Activated CD8-positive, alpha-beta memory T cell treated with anti-CD3 and anti-CD28 coated beads for 36 hours (primary cell): ENCODE measurements around the gene CCDC141. TPM values are rescaled to one million over a fixed set of nuclear protein-coding genes. Genes with fewer than 3 reads are reported as not detected.
"Not testable (repeated sequence)": the region's sequence is repeated elsewhere in the genome, so short reads cannot be mapped to it uniquely, and the experiment has no call there.

Experiments used
- CTCF ChIA-PET: fragments of 350-600 bp; sonication (Branson Sonifier 250); formaldehyde crosslinking; loops from one replicate; lab custom pipeline; 2021; ENCODE audit warnings: antibody characterized with exemption; lab: Charles Lee
- POLR2A ChIA-PET: fragments of 350-600 bp; sonication (Branson Sonifier 250); formaldehyde crosslinking; loops from one replicate; lab custom pipeline; 2021; ENCODE audit warnings: antibody characterized with exemption; lab: Charles Lee
- total RNA-seq, 2 experiments: library from RNA; stranded (reverse); gene quantifications; one replicate each; pipeline ENCODE4 v1.2.3, GENCODE V29; 2021

Gene CCDC141
- total RNA-seq, 2 experiments from 2014 or later, result 1.1 to 1.5 TPM

DNA sequence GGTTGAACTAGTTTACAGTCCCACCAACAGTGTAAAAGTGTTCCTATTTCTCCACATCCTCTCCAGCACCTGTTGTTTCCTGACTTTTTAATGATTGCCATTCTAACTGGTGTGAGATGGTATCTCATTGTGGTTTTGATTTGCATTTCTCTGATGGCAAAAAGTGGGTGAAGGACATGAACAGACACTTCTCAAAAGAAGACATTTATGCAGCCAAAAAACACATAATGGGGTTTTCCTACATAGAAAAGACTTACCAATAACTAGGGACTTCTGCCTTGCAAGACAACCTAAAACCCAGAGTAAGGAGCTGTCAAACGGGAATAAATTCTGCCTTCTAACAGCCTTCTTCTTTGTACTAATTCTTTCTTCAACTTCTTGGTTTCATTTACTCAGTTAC lies 4.3 kb downstream of the CCDC141 start:
- CTCF ChIA-PET, POLR2A ChIA-PET: not testable (repeated sequence)

DNA sequence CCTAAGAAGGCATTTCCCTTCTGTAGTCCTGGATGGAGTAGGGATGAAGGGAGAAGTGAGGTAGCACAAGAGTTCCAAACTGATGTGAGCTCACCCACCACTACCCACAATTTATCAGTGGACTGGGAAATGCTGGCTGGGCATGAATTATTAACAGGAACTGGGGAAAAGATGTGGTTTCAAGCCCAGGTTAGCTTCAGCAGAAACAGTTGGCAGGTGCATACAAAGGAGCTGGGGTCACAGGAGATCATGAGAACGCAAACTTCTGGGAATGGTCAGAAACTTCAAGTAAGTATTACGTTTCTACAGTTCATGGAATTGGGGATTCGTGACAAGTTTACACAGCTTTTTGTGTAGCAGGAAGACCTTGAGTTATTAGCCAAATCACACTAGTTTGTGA lies 5.4 kb downstream of the CCDC141 start:
- ChIA-PET POLR2A (no interaction called here), CTCF (no interaction called here)

DNA sequence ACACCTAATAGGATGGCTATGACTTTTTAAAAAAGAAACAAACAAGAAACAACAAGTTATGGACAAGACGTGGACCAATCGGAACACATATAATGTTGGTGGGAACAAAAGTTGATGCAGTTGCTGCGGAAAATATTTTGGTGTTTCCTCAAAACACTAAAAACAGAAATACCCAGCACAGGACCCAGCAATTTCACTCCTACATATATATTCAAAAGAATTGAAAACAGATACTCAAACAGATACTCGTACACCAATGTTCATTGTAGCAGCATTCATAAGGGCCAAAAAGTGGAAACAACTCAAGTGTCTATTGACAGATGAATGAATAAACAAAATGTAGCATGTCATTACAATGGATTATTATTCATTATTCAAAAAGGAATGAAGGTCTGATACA lies 12.1 kb downstream of the CCDC141 start:
- ChIA-PET POLR2A (no interaction called here), CTCF (no interaction called here)

DNA sequence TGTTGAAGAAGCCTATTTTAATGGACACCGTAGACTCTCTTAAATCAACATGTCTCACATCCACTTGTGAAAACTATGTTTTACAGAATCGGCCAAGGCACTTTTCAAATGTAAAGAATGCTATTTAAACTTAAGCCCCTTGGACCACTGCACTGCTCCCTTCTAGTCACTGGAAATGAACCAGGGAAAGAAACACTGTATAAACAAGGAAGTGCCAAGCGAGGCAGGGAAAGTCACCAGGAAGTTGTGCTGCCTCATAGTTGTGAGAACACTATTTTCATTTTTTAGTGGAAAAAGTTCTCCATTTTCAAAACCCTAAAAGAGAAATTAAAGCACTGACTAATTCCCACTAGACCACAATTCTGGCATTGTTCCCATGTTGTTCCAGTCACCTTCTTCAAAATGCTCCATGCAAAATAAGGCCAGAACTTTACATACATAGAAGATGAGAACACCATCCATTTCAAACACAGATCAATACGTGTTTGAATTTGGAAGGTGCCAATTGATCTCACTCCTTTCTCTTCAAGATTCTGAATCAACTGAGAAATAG lies 13.5 kb downstream of the CCDC141 start:
- ChIA-PET POLR2A (no interaction called here), CTCF (no interaction called here)

DNA sequence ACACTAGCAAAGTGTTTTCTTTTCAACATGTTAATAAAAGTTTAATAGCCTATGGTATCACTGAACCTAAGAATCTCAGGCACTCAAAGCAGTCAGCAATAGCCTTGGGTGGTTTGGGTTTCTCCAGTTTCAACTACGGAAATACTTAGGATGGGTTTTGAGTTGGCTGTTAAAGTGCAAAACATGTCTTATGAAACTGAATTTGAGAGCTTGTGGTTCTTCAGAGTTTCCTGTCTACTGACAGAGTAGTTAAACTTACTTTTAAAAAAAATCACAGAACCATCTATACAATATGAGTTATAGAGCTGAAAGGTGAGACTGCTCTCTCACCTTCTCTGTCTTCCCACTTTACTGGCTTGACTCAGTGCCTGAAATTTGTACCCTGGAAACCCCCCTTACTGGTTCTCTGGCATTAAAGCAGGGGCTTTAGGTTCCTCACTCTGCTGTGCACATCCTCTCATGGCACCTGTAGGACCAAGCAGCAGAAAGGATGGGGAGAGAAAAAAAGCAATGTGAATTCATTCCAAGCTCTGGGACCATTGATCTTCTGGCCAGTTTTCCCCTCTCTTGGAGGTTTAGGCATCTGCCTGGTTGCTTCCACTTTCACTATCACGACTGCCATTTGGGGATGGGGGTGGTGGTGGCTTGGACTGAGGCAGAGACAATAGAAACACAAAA lies 18.1 kb downstream of the CCDC141 start:
- POLR2A ChIA-PET, result no interaction called here

DNA sequence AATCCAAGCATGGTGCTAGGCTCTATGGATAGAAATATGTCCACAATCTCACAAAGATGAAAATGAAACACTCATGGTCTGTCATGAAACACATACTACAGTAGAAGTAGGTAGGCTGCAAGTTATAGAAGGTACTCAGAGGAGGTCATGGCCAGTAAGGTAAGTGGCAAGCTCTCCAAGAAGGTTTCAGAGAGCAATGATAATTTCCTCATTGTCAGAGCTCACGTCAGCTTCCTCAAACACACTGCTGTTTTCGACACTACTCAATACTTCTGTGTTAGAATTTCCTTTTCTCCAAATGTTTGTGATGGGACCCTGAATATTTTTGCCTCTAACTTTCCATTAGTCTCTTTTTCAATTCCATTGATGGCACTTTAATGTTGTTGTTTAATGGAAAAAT lies 25.5 kb downstream of the CCDC141 start:
- ChIA-PET CTCF (no interaction called here), POLR2A (no interaction called here)

More for the DNA sequence above, 18.1 kb downstream of the CCDC141 start:
- CTCF ChIA-PET, result no interaction called here

DNA sequence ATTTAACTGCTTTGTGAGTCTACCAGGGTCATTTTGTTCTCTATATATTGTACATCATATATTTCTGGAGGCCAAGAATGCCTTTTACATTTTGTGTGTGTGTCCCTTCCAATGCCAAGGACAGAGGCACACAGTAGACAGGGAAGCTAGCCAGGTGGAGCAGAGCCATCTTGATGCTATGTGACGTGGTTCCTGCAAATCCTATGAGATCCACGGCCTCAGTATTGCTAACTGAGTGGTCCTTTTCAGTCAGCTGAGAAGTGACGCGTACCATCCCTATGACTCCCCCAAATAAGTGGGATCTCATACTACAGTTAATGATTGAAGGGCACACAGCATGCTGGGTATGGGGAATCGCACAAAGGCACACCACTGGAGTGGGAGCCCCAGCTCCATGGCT lies 27.3 kb downstream of the CCDC141 start:
- ChIA-PET POLR2A (no interaction called here), CTCF (no interaction called here)

DNA sequence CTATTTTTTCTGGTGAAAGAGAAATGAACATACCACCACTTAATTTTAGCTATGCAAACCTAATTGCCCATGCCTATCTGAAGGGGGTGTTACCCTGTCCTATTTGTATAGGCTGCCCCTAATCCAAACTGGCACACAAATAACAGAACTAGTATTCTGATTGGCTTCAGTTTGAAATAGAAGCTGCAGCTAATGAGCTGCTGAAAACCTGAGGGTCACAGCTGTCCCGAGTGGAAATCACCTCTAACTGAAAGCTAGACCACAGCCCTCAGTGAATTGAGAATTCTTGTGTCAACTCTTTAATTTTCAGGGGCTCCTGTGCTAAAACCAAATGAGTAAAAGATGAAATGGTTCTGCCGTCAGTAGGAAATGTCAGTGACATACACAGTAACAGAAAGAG lies 28.7 kb downstream of the CCDC141 start:
- POLR2A ChIA-PET, result no interaction called here
- CTCF ChIA-PET, result no interaction called here

DNA sequence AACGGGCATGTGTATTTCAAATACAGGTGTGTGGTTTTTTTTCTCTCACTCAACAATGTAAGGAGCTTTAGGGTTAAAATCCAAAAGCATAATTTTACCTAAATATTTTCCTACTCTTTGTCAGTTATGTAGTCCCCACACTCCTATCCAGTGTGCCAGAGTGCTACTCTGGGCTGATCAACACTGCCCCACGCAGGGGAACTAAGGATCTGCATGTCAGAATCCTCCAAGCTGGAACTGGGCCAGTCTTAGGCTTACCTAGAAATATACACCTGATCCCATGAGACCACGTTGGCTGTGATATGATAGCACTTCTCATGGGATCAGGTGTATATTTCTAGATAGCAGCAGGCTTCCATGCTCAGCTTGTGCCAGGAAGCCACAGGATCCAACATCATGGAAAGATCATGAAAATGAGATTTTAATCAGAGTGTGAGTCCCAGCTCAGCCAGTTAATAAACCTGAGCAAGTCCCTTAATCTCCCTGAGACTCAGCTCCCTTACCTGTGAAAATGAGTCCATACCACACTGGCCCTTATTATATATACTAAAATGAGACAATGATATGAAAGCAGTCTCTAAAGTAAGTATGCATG lies 29.7 kb downstream of the CCDC141 start:
- CTCF ChIA-PET, result interaction anchor here (1.4 kb wide), 1 partner anchor 93 kb away, joined by 5 read pairs; no protein-coding TSS in a partner anchor
- POLR2A ChIA-PET, result no interaction called here

DNA sequence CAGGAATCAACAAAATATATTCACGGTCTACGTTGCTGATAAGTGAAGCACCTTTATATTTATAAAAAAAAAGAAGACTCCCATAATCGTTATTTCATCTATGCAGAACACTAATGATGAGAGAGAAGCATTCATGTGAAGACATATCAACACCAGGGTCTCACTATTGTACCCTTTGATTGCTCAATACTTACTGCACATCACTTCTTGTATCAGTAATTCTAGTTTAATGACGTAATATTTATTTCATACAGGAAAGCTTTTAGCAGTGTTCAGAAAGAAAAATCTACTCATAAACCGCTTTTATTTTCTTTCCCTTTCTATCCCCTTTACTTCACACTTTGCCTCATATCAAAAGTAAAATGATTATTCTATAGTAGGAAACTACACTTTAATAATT lies 30.7 kb downstream of the CCDC141 start:
- CTCF ChIA-PET, result no interaction called here

DNA sequence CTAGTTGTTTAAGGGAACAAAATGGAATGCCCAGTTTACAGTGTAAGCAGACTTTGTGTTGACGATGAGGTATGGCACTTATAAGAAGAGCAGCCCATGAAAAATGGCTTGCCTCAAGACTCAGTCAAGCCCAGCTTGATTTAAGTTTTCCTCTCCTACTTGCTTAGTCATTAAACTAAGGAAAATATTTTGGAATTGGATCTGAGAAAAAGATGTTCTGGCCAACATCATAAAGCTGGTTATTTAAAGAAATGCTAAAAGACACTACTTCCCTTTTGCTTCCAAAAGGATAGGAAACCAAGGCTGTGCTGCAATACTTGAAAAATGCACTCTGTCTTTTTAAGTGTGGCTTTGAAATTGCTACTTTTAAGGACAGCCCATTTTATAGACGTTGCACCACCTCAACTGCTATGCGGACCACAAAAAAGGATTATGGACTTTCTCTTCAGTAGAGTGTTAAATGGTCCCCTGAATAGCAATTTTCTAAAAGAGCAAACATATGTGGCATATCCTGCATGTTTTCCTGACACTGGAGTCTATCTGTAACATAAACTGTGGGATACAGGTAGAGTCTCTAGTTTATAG lies 32.1 kb downstream of the CCDC141 start:
- POLR2A ChIA-PET, result no interaction called here

More for the DNA sequence above, 30.7 kb downstream of the CCDC141 start:
- POLR2A ChIA-PET, result no interaction called here

DNA sequence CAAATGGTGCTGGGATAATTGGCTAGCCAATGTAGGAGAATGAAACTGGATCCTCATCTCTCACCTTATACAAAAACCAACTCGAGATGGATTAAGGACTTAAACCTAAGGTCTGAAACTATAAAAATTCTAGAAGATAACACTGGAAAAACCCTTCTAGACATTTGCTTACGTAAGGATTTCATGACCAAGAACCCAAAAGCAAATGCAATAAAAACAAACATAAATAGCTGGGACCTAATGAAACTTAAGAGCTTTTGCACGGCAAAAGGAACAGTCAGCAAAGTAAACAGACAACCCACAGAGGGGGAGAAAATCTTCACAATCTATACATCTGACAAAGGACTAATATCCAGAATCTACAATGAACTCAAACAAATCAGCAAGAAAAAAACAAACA lies 35.7 kb downstream of the CCDC141 start:
- POLR2A ChIA-PET, CTCF ChIA-PET: not testable (repeated sequence)

More for the DNA sequence above, 32.1 kb downstream of the CCDC141 start:
- CTCF ChIA-PET, result no interaction called here

DNA sequence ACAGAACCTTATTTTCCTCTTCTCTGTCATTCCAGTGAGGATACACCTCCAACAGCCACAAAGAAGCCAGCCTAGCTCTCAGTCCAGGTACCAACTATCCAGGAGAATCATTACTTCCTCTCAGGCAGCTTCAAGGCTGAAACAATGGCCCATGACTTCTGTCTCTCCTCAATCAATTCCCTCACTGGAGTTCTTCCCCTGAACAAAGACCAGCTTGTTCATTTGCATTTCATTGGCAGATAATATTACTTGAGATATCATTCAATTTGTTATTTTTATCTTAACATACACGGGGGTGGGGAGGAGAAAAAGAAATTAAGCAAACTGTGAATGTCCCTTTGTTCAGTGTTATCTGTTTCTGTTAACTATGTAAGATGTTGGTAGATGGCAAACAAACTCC lies 44.0 kb downstream of the CCDC141 start:
- ChIA-PET CTCF (no interaction called here), POLR2A (no interaction called here)

DNA sequence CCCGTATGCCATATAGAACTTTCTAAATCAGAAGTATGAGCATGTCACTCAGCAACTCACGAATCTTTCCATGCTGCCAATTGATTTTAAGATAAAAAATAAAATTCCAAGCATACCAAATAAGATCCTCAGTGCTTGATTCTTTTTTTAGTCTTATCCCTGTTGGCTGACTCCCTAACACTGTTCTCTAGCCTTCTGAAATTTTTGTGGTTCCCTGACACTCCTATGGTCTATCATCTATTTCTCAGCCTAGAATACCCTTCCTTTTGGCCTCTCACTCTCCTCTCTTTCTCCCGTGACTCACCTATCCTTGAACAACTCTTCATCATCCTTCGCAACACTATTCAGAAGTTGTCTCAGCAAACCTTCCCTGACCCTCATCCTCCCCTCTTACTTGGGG lies 50.5 kb downstream of the CCDC141 start:
- CTCF ChIA-PET, result no interaction called here
- POLR2A ChIA-PET, result interaction anchor here (0.5 kb wide), 1 partner anchor 79 kb away, joined by 4 read pairs; no protein-coding TSS in a partner anchor

DNA sequence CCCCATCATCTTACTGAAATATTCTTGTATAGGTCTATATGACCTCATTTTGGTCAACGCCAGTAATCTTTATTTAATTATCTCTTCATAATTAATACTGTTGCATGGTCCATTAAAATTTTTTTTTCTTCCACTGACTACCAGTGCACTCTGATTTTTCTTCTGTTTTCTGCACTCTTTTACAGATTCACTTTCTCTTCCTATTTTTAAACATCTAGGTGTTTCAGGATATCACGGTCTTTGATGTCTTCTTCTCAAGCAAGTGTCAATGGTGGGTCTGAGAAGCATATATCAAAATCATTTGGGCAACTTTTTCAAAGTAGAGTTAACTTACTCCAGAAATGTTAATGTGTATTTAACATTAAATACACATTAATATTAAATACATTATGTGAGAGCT lies 51.4 kb downstream of the CCDC141 start:
- CTCF ChIA-PET, result no interaction called here
- POLR2A ChIA-PET, result no interaction called here

DNA sequence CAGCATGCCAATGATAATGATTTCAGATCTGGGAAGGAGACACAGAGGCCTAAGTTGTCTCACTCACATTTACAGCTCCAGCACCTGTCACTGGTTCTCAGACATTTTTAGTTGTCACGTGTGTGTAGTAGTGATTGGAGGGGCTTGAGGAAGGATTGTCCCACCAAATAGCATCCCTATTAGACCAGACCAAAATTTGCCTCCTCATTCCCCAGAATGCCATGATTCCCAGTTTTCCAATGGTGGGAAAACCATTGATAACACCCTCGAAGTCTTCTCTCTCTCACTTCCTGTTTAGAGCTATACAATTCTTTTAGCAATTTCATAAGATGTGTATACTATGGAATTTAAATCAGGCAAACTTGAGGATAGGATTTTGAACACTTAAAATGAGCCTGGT lies 52.5 kb downstream of the CCDC141 start:
- ChIA-PET CTCF (no interaction called here), POLR2A (no interaction called here)

DNA sequence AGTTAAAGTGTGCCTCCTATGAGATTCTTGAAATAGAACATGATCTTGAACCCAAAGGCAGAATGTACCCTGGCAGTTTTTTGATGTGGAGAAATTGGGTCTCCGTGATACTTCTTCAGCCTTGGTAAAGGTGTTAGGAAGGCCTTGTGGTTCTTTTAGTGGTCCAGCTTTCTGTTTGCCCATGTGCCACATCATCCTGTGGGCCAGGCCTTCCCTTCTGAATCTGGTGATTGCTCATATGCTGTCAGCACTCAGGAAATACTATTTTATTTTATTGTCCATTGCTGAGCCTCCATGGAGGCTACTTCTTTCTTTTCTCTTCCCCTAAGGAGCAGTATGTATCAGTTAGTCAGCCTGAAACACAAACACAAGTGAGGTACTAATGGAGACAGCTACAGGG lies 52.9 kb downstream of the CCDC141 start:
- ChIA-PET CTCF (no interaction called here), POLR2A (no interaction called here)

DNA sequence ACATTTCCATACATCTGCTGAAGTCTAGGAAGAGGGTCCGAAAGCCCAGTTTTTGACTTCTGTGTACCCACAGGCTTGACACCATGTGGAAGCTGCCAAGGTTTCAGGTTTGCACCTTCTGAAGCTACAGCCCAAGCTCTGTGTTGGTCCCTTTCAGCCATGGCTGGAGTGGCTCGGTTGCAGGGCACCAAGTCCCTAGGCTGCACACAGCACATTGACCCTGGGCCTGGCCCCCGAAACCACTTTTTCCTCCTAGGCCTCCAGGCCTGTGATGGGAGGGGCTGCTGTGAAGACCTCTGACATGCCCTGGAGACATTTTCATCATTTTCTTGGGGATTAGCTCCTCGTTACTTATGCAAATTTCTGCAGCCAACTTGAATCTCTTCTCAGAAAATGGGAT lies 55.7 kb downstream of the CCDC141 start:
- POLR2A ChIA-PET, result no interaction called here
- CTCF ChIA-PET, result no interaction called here

DNA sequence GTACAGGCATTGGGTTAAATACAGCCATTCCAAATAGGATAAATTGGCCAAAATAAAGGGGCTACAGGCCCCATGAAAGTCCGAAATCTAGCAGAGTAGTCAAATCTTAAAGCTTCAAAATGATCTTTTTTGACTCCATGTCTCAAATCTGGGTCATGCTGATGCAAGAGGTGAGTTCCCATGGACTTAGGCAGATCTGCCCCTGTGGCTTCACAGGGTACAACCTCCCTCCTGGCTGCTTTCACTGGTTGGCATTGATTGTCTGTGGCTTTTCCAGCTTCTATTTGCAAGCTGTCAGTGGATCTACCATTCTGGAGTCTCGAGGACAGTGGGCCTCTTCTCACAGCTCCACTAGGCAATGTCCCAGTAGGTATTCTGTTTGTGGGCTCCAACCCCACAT lies 56.1 kb downstream of the CCDC141 start:
- POLR2A ChIA-PET, result no interaction called here
- CTCF ChIA-PET, result no interaction called here

DNA sequence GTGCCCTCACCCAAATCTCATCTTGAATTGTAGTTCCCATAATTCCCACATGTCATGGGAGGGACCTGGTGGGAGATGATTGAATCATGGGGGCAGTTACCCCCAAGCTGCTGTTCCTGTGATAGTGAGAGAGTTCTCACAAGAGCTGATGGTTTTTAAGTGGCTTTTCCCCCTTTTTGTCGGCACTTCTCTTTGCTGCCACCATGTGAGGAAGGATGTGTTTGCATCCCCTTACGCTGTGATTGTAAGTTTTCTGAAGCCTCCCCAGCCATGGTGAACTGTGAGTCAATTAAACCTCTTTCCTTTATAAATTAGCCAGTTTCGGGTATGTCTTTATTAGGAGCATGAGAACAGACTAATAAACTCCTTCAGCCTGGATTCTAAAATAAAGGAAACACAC lies 57.2 kb downstream of the CCDC141 start:
- POLR2A ChIA-PET, CTCF ChIA-PET: not testable (repeated sequence)
